CD4-positive, alpha-beta memory T cell (primary cell): ENCODE measurements around the gene ELMO3. TPM values are rescaled to one million over a fixed set of nuclear protein-coding genes. Genes with fewer than 3 reads are reported as not detected.

Experiments used
- CTCF ChIA-PET: fragments of 350-600 bp; sonication (Branson Sonifier 250); formaldehyde crosslinking; loops from one replicate; lab custom pipeline; 2021; ENCODE audit warnings: inconsistent platforms; ENCODE audit not compliant: partially characterized antibody; lab: Charles Lee
- POLR2A ChIA-PET: fragments of 350-600 bp; sonication (Branson Sonifier 250); formaldehyde crosslinking; loops from one replicate; lab custom pipeline; 2021; ENCODE audit not compliant: partially characterized antibody; lab: Charles Lee
- DNase-seq, 5 donors: peaks; one replicate each; pipeline versions ENCODE4 v3.0.0 to v3.0.0-alpha.2; 2020 to 2022; ENCODE audit warnings: mixed read lengths in 1 of 5
- H3K27ac ChIP-seq: one replicate; pipeline ENCODE4 v1.7.0; 2013; ENCODE audit warnings: low read depth, low read length
- H3K27me3 ChIP-seq: 2 replicates; pipeline ENCODE4 v1.7.0; 2013; ENCODE audit warnings: mild to moderate bottlenecking, low read length, moderate library complexity; ENCODE audit not compliant: insufficient read depth
- H3K36me3 ChIP-seq: 2 replicates; pipeline ENCODE4 v1.7.0; 2013; ENCODE audit warnings: mild to moderate bottlenecking, low read length, moderate library complexity; ENCODE audit not compliant: insufficient read depth
- H3K4me1 ChIP-seq: 2 replicates; pipeline ENCODE4 v1.7.0; 2013; ENCODE audit warnings: mild to moderate bottlenecking, low read length, moderate library complexity; ENCODE audit not compliant: insufficient read depth
- H3K4me3 ChIP-seq, 2 donors: one replicate each; pipeline ENCODE4 v1.7.0; 2013; ENCODE audit warnings: low read length in 2 of 2, mild to moderate bottlenecking in 1 of 2
- H3K9me3 ChIP-seq, 2 donors: one replicate each; pipeline ENCODE4 v1.7.0; 2013; ENCODE audit warnings: low read length in 2 of 2, control low read depth in 1 of 2; ENCODE audit not compliant: control insufficient read depth in 1 of 2
- H3K27ac Mint-ChIP-seq, 7 donors: one replicate each; pipeline ENCODE4 v1.8.0; 2020 to 2021; ENCODE audit warnings: mixed read lengths in 7 of 7, mild to moderate bottlenecking in 6 of 7, inconsistent platforms in 3 of 7, moderate library complexity in 3 of 7
- H3K27me3 Mint-ChIP-seq, 2 donors: one replicate each; pipeline ENCODE4 v1.8.0; 2020 to 2021; ENCODE audit warnings: mixed read lengths in 2 of 2
- H3K36me3 Mint-ChIP-seq, 2 donors: one replicate each; pipeline ENCODE4 v1.8.0; 2020 to 2021; ENCODE audit warnings: mixed read lengths in 2 of 2, inconsistent platforms in 1 of 2, mild to moderate bottlenecking in 1 of 2
- H3K4me1 Mint-ChIP-seq, 4 donors: one replicate each; pipeline ENCODE4 v1.8.0; 2020 to 2021; ENCODE audit warnings: mixed read lengths in 4 of 4, mild to moderate bottlenecking in 1 of 4
- H3K4me3 Mint-ChIP-seq, 8 donors: one replicate each; pipeline ENCODE4 v1.8.0; 2020 to 2021; ENCODE audit warnings: mixed read lengths in 8 of 8, mild to moderate bottlenecking in 7 of 8, moderate library complexity in 6 of 8, inconsistent platforms in 3 of 8
- H3K9me3 Mint-ChIP-seq, 8 donors: one replicate each; pipeline ENCODE4 v1.8.0; 2020 to 2021; ENCODE audit warnings: mixed read lengths in 8 of 8, mild to moderate bottlenecking in 5 of 8, inconsistent platforms in 3 of 8, moderate library complexity in 1 of 8
- intact Hi-C: fragments of 100-400 bp; cut with micrococcal nuclease; formaldehyde crosslinking; loops from one replicate; pipeline ENCODE4 v1.15.1; 2023
- polyA plus RNA-seq, 2 donors: library from polyadenylated mRNA; unstranded; fragments of 300-500 nt; fragmentation: Illumina TruSeq; gene quantifications; one replicate each; pipeline ENCODE4 v1.2.3, GENCODE V29; 2021
- total RNA-seq, 2 experiments: library from RNA; stranded (reverse); gene quantifications; one replicate each; pipeline ENCODE4 v1.2.3, GENCODE V29; 2021

The ELMO3 gene
- total and polyA plus RNA-seq, 4 experiments from 2014 or later = 10.1 to 10.6 TPM; not detected in 2

DNA sequence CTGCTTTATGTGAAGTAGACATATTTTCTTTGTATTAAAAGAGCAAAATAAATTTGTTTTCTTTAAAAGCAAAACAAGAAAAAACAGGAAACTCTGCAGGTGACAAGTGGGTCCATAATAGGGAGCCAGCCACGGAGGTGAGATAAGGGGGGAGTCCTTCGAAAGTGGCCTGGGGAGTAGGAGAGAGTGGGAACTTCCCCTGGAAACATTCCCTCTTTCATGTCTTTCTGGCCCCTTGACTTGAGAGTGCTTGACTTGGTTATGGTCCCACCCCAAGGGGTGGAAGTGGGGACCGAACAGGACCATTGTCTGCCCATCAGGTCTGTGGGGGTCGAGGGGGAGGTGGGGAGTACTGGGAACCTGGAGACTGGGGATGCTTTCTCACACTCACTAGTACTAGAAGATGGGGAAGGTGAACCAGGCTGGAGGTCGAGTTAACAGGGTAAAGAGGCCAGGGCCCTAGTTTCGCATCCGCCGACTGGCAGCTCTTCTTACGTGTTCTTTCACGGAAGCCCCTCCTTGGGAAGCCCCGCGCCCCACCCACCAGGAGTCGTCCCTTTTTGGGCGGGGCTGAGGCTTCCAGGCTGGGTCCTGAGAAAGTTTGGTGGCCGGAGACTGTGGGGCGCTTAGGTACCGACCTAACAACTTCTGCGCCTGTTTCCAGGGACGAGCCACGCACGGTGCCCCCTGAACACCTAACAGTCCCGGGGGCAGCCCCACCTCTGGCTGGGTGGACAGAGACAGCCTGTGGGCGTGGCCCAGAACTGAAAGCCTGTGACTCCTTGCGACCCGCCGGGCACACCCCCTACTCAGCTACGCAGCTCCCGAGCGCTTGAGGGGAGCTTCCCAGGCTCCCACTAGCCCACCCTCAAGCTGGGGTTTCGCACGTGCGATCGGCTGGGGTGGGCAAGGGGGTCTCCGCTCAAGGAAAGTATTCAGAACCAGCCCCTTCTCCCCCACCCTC, 40.0 kb upstream of the ELMO3 start:
- POLR2A ChIA-PET = interaction anchor here (0.6 to 13.1 kb wide), 25 partner anchors 6 to 555 kb away, joined by 3 to 320 read pairs (median 7); partner anchors contain the start of genes ATP6V0D1, B3GNT9, CBFB and CIAO2B
- H3K4me1 ChIP-seq = peaks cover 79% of the 10 kb centered on the region
- no peaks in the 10 kb centered on the region for H3K36me3 ChIP-seq
- peak overlapping the region; percentile 97 for H3K27ac ChIP-seq
- intact Hi-C loops = loop anchor here (1.0 to 2.0 kb wide), 6 partner anchors 9 to 130 kb away; partner anchors contain the start of genes B3GNT9, CBFB, MATCAP1 and PHAF1
- Mint-ChIP-seq H3K4me1 (peaks cover 36 to 73% (median 52%) of the 10 kb centered on the region in 4 donors), H3K27me3 (peaks cover 3% of the 10 kb centered on the region in 2 donors), H3K27ac (peak overlapping the region; percentile 94 to 100 (median 99)), H3K36me3 (peaks cover 4 to 18% of the 10 kb centered on the region in 2 donors), H3K9me3 (no peaks in the 10 kb centered on the region), H3K4me3 (peak overlapping the region; percentile 92 to 96 (median 94))
- peaks cover 7% of the 10 kb centered on the region for H3K27me3 ChIP-seq
- peak overlapping the region; percentile 64 to 95 for H3K4me3 ChIP-seq
- H3K9me3 ChIP-seq = no peaks in the 10 kb centered on the region
- peak; percentile 86 to 91 (median 88) for DNase-seq
- CTCF ChIA-PET = interaction anchor here (0.9 to 13.4 kb wide), 10 partner anchors 8 to 188 kb away, joined by 3 to 187 read pairs (median 10); partner anchors contain the start of genes B3GNT9, MATCAP1, NOL3 and TMEM208

- Histone ChIP-seq H3K27ac (no peak overlapping the region), H3K27me3 (peaks cover 19% of the 10 kb centered on the region), H3K4me1 (peaks cover 75% of the 10 kb centered on the region), H3K9me3 (no peaks in the 10 kb centered on the region), H3K4me3 (peak overlapping the region in 1 of 2 donors; percentile 95), H3K36me3 (no peaks in the 10 kb centered on the region)
- H3K4me3 Mint-ChIP-seq = peak overlapping the region in 7 of 8 donors; percentile 42 to 92 (median 58)
- POLR2A ChIA-PET = interaction anchor here (0.9 to 13.1 kb wide), 11 partner anchors 9 to 319 kb away, joined by 3 to 320 read pairs (median 22); partner anchors contain the start of genes ATP6V0D1, B3GNT9, CBFB and EXOC3L1
- H3K9me3 Mint-ChIP-seq = no peaks in the 10 kb centered on the region
- peaks cover 26 to 64% (median 43%) of the 10 kb centered on the region in 4 donors for H3K4me1 Mint-ChIP-seq
- intact Hi-C loops = loop anchor here (2.0 to 5.0 kb wide), 3 partner anchors 65 to 215 kb away; partner anchors contain the start of genes FHOD1, SLC9A5 and TMEM208
- CTCF ChIA-PET = interaction anchor here (2.2 to 13.4 kb wide), 5 partner anchors 7 to 146 kb away, joined by 14 to 187 read pairs (median 58); partner anchors contain the start of genes MATCAP1 and NOL3
- peaks cover 8 to 13% of the 10 kb centered on the region in 2 donors for H3K27me3 Mint-ChIP-seq
- peaks cover 4 to 18% of the 10 kb centered on the region in 2 donors for H3K36me3 Mint-ChIP-seq
- H3K27ac Mint-ChIP-seq = peak overlapping the region in 1 of 7 donors; percentile 35
- no peak for DNase-seq
Observed at GRCh38 chr16:67161595-67162058, 37.3 kb upstream of the ELMO3 start.

DNA sequence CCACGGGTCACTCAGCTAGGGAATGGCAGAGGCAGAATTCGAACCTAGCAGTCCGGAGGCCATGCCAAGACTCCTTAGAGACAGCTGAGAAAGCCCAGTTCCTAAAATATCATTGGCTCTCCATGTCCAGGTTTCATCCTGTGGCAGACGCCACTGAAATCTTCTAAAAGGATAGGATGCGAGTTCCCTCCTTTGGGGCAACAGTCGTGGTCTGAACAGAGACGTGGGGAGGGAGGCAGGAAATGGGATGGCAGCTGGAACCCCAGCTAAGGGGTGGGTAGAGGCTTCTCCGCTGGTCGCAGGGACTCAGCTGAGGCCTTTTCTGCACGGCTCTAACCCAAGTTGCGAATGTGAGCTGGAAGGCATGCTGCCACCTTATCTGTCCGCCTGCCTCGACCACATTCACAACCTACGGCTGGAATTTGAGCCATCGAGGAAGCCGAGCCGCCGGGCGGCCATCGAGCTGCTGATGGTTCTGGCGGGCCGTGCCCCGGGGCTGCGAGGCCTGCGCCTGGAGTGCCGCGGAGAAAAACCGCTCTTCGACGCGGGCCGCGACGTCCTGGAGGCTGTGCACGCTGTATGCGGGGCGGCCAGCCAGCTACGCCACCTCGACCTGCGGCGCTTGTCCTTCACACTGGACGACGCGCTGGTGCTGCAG, 36.3 kb upstream of the ELMO3 start:
- peaks cover 0 to 18% of the 10 kb centered on the region in 2 donors for H3K36me3 Mint-ChIP-seq
- peaks cover 13 to 18% of the 10 kb centered on the region in 2 donors for H3K27me3 Mint-ChIP-seq
- peak overlapping the region in 1 of 7 donors; percentile 35 for H3K27ac Mint-ChIP-seq
- peak overlapping the region; percentile 25 to 76 (median 56) for H3K4me3 Mint-ChIP-seq
- H3K27me3 ChIP-seq = peaks cover 25% of the 10 kb centered on the region
- no peak overlapping the region for H3K27ac ChIP-seq
- intact Hi-C loops = loop anchor here (5.0 kb wide), 1 partner anchor 85 kb away; the partner anchor contains the start of genes FHOD1 and SLC9A5
- peaks cover 65% of the 10 kb centered on the region for H3K4me1 ChIP-seq
- POLR2A ChIA-PET = interaction anchor here (0.8 to 13.1 kb wide), 11 partner anchors 10 to 318 kb away, joined by 3 to 320 read pairs (median 7); partner anchors contain the start of genes ATP6V0D1, B3GNT9, CBFB and E2F4
- no peaks in the 10 kb centered on the region for H3K9me3 Mint-ChIP-seq
- peaks cover 18 to 61% (median 33%) of the 10 kb centered on the region in 4 donors for H3K4me1 Mint-ChIP-seq
- DNase-seq = no peak
- H3K4me3 ChIP-seq = peak overlapping the region in 1 of 2 donors; percentile 54
- H3K9me3 ChIP-seq = no peaks in the 10 kb centered on the region
- H3K36me3 ChIP-seq = no peaks in the 10 kb centered on the region
- CTCF ChIA-PET = interaction anchor here (0.8 to 7.9 kb wide), 6 partner anchors 9 to 150 kb away, joined by 3 to 71 read pairs (median 10); no protein-coding TSS in a partner anchor

DNA sequence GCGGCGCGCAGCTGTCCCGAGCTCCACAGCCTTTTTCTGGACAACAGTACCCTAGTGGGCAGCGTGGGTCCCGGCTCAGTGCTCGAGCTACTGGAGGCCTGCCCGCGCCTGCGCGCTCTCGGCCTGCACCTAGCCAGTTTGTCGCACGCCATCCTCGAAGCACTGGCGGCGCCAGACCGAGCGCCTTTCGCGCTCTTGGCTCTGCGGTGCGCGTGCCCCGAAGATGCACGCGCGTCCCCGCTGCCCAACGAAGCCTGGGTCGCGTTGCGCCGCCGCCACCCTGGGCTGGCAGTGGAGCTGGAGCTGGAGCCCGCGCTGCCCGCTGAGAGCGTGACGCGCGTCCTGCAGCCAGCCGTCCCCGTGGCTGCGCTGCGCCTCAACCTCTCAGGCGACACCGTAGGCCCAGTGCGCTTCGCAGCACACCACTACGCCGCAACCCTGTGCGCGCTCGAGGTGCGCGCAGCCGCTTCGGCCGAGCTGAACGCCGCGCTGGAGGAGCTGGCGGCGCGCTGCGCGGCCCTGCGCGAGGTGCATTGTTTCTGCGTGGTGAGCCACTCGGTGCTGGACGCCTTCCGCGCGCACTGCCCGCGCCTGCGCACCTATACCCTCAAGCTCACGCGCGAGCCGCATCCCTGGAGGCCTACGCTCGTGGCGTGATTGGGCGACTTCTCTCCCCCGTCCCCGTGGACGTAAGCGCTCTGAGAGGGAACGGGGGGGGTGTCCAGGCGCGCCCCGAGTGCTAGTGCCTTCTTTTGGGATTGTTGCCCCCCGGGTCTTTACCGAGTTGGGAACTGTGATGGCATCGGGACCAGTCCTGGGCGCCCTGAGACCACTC, 35.5 kb upstream of the ELMO3 start:
- peaks cover 0 to 14% of the 10 kb centered on the region in 2 donors for H3K36me3 Mint-ChIP-seq
- Histone ChIP-seq H3K27ac (no peak overlapping the region), H3K9me3 (no peaks in the 10 kb centered on the region), H3K27me3 (peaks cover 25% of the 10 kb centered on the region), H3K4me3 (peak overlapping the region in 1 of 2 donors; percentile 54), H3K36me3 (no peaks in the 10 kb centered on the region), H3K4me1 (peaks cover 58% of the 10 kb centered on the region)
- DNase-seq = peak; percentile 53 to 68 (median 60)
- POLR2A ChIA-PET = interaction anchor here (0.8 to 13.1 kb wide), 12 partner anchors 10 to 183 kb away, joined by 3 to 320 read pairs (median 6); partner anchors contain the start of genes B3GNT9, CBFB, E2F4 and FHOD1
- H3K4me3 Mint-ChIP-seq = peak overlapping the region; percentile 8 to 81 (median 68)
- peaks cover 15 to 21% of the 10 kb centered on the region in 2 donors for H3K27me3 Mint-ChIP-seq
- H3K4me1 Mint-ChIP-seq = peaks cover 10 to 58% (median 26%) of the 10 kb centered on the region in 4 donors
- H3K9me3 Mint-ChIP-seq = no peaks in the 10 kb centered on the region
- CTCF ChIA-PET = interaction anchor here (0.8 to 7.9 kb wide), 7 partner anchors 10 to 202 kb away, joined by 3 to 71 read pairs (median 7); partner anchors contain the start of gene CES3
- intact Hi-C loops = loop anchor here (5.0 kb wide), 1 partner anchor 84 kb away; the partner anchor contains the start of genes FHOD1 and SLC9A5
- peak overlapping the region in 1 of 7 donors; percentile 48 for H3K27ac Mint-ChIP-seq

DNA sequence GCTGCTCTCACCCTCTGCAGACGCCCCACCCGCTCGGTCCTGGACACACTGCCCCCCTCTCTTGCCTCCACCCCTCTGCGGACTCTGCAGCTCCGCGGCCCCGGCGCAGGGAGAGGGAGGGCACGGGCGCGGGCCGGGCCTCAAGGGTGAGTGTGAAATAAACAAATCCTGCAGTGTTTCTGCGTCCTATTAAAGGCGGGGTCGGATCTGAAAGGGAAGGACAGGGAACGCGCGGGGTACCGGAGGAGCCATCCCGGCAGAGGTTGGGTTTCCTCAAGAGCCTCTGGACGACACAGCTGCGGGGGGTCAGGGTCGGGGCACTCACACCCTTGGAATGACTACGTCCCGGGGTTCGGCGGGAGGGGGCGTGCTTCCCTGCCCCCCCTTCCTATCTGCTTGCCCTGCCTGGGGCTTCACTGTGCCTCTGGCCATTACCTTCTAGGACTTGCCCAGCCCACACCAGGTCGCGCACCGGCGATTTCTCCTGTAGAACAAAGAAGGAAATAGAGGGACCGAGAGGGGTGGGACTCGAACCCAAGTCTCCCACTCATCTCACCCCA, 34.9 kb upstream of the ELMO3 start:
- no peak for DNase-seq
- Histone ChIP-seq H3K27me3 (peaks cover 25% of the 10 kb centered on the region), H3K4me3 (peak overlapping the region in 1 of 2 donors; percentile 54), H3K36me3 (no peaks in the 10 kb centered on the region), H3K27ac (no peak overlapping the region), H3K9me3 (no peaks in the 10 kb centered on the region), H3K4me1 (peaks cover 52% of the 10 kb centered on the region)
- ChIA-PET CTCF (interaction anchor here (1.4 to 7.9 kb wide), 5 partner anchors 11 to 146 kb away, joined by 4 to 71 read pairs (median 14); no protein-coding TSS in a partner anchor), POLR2A (interaction anchor here (0.8 to 13.1 kb wide), 11 partner anchors 9 to 183 kb away, joined by 3 to 320 read pairs (median 4); partner anchors contain the start of genes B3GNT9, E2F4, MATCAP1 and NOL3)
- intact Hi-C loops = loop anchor here (5.0 kb wide), 1 partner anchor 83 kb away; the partner anchor contains the start of genes FHOD1 and SLC9A5
- no peak overlapping the region for H3K27ac Mint-ChIP-seq
- peaks cover 5 to 53% (median 22%) of the 10 kb centered on the region in 4 donors for H3K4me1 Mint-ChIP-seq
- H3K27me3 Mint-ChIP-seq = peaks cover 17 to 22% of the 10 kb centered on the region in 2 donors
- H3K4me3 Mint-ChIP-seq = peak overlapping the region; percentile 59 to 81 (median 70)
- H3K9me3 Mint-ChIP-seq = no peaks in the 10 kb centered on the region
- peaks cover 0 to 13% of the 10 kb centered on the region in 2 donors for H3K36me3 Mint-ChIP-seq
